HG03520 (cell line): ENCODE results near the gene CADPS2.

ENCODE experiments used
- ATAC-seq: cut with Tn5 transposase; IDR thresholded peaks from one replicate; pipeline ENCODE4 v1.9.1; 2021; ENCODE audit warnings: mild to moderate bottlenecking, moderate library complexity; ENCODE audit not compliant: unreplicated experiment

Gene CADPS2

GRCh38 chr7:122327969-122328368 is 558.3 kb downstream of the CADPS2 start:
- no peak for ATAC-seq

GRCh38 chr7:122316467-122317388 is 569.5 kb downstream of the CADPS2 start:
- ATAC-seq, result no peak

- no peak for ATAC-seq
These were observed 570.5 kb downstream of the CADPS2 start for GRCh38 chr7:122315507-122316466.

GRCh38 chr7:122314284-122314683 is 572.0 kb downstream of the CADPS2 start:
- ATAC-seq, result no peak

- no peak for ATAC-seq
These were observed 573.5 kb downstream of the CADPS2 start for GRCh38 chr7:122312789-122313188.

- no peak for ATAC-seq
These were observed 574.4 kb downstream of the CADPS2 start for GRCh38 chr7:122311734-122312450.

GRCh38 chr7:122311050-122311700 is 575.1 kb downstream of the CADPS2 start:
- no peak for ATAC-seq

GRCh38 chr7:122310119-122311021 is 575.9 kb downstream of the CADPS2 start:
- peak; percentile 76 for ATAC-seq

- no peak for ATAC-seq
These were observed 576.8 kb downstream of the CADPS2 start for GRCh38 chr7:122309421-122309820.

GRCh38 chr7:122307228-122307621 is 579.0 kb downstream of the CADPS2 start:
- ATAC-seq, result no peak

- ATAC-seq, result no peak
These were observed 579.7 kb downstream of the CADPS2 start for GRCh38 chr7:122306320-122307227.

GRCh38 chr7:122305475-122306319 is 580.6 kb downstream of the CADPS2 start:
- no peak for ATAC-seq

GRCh38 chr7:122304996-122305421 is 581.3 kb downstream of the CADPS2 start:
- ATAC-seq, result no peak

- ATAC-seq, result no peak
These were observed 581.8 kb downstream of the CADPS2 start, which contains the start of gene FEZF1 for GRCh38 chr7:122304319-122304975. Gene FEZF1 (minus strand): TSS chr7:122304750. CDS start chr7:122304437, 313 bp downstream.

- no peak for ATAC-seq
These were observed 582.5 kb downstream of the CADPS2 start for GRCh38 chr7:122303531-122304318.
